ENCODE data around the gene CX3CL1.

The CX3CL1 gene

GRCh38 chr16:57382535-57383275 is 10.4 kb downstream of the CX3CL1 start:
- TF ChIP-seq EZH2 (IDR thresholded peaks at IDR 0.05), result no peak
- TF ChIP-seq POLR2AphosphoS5 (IDR thresholded peaks at IDR 0.05; ENCODE audit: borderline replicate concordance, low read depth, low read length), result no peak
- no peak for TF ChIP-seq FOXP2 (optimal IDR thresholded peaks at IDR 0.05; ENCODE audit: control extremely low read depth, extremely low read length, insufficient read depth)
- Histone ChIP-seq H3K9ac (ENCODE audit: insufficient read length) (no peak overlapping the region), H3K4me3 (no peak overlapping the region), H3K27ac (no peak overlapping the region), H3K9me3 (ENCODE audit: low read depth, low read length) (no peaks in the 10 kb centered on the region), H3K36me3 (ENCODE audit: insufficient read depth, low read length) (no peaks in the 10 kb centered on the region)
- no peak for DNase-seq (ENCODE audit: low read depth, low spot score)

DNA sequence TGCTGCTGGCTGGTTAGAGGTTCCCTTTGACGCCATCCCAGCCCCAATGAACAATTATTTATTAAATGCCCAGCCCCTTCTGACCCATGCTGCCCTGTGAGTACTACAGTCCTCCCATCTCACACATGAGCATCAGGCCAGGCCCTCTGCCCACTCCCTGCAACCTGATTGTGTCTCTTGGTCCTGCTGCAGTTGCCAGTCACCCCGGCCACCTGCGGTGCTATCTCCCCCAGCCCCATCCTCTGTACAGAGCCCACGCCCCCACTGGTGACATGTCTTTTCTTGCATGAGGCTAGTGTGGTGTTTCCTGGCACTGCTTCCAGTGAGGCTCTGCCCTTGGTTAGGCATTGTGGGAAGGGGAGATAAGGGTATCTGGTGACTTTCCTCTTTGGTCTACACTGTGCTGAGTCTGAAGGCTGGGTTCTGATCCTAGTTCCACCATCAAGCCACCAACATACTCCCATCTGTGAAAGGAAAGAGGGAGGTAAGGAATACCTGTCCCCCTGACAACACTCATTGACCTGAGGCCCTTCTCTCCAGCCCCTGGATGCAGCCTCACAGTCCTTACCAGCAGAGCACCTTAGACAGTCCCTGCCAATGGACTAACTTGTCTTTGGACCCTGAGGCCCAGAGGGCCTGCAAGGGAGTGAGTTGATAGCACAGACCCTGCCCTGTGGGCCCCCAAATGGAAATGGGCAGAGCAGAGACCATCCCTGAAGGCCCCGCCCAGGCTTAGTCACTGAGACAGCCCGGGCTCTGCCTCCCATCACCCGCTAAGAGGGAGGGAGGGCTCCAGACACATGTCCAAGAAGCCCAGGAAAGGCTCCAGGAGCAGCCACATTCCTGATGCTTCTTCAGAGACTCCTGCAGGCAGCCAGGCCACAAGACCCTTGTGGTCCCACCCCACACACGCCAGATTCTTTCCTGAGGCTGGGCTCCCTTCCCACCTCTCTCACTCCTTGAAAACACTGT is 11.3 kb downstream of the CX3CL1 start:
- Histone ChIP-seq H3K4me3 (no peak overlapping the region), H3K36me3 (ENCODE audit: insufficient read depth, low read length) (no peaks in the 10 kb centered on the region), H3K27ac (no peak overlapping the region), H3K9me3 (ENCODE audit: low read depth, low read length) (no peaks in the 10 kb centered on the region), H3K9ac (ENCODE audit: insufficient read length) (no peak overlapping the region)
- DNase-seq (ENCODE audit: low read depth, low spot score), result no peak
- TF ChIP-seq FOXP2 (optimal IDR thresholded peaks at IDR 0.05; ENCODE audit: control extremely low read depth, extremely low read length, insufficient read depth), result no peak

GRCh38 chr16:57384248-57385070 is 12.2 kb downstream of the CX3CL1 start:
- Histone ChIP-seq H3K36me3 (ENCODE audit: insufficient read depth, low read length) (no peaks in the 10 kb centered on the region), H3K9me3 (ENCODE audit: low read depth, low read length) (no peaks in the 10 kb centered on the region), H3K4me3 (no peak overlapping the region), H3K27ac (no peak overlapping the region), H3K9ac (ENCODE audit: insufficient read length) (no peak overlapping the region)
- DNase-seq (ENCODE audit: low read depth, low spot score), result no peak
- TF ChIP-seq FOXP2 (optimal IDR thresholded peaks at IDR 0.05; ENCODE audit: control extremely low read depth, extremely low read length, insufficient read depth) (no peak), EZH2 (IDR thresholded peaks at IDR 0.05) (no peak), POLR2AphosphoS5 (IDR thresholded peaks at IDR 0.05; ENCODE audit: borderline replicate concordance, low read depth, low read length) (no peak)

- Histone ChIP-seq H3K27ac (no peak overlapping the region), H3K4me3 (no peak overlapping the region), H3K9ac (ENCODE audit: insufficient read length) (no peak overlapping the region), H3K36me3 (ENCODE audit: insufficient read depth, low read length) (no peaks in the 10 kb centered on the region), H3K9me3 (ENCODE audit: low read depth, low read length) (no peaks in the 10 kb centered on the region)
- TF ChIP-seq POLR2AphosphoS5 (IDR thresholded peaks at IDR 0.05; ENCODE audit: borderline replicate concordance, low read depth, low read length), result no peak
- no peak for DNase-seq (ENCODE audit: low read depth, low spot score)
Observed at GRCh38 chr16:57385083-57385482, 12.8 kb downstream of the CX3CL1 start.

DNA sequence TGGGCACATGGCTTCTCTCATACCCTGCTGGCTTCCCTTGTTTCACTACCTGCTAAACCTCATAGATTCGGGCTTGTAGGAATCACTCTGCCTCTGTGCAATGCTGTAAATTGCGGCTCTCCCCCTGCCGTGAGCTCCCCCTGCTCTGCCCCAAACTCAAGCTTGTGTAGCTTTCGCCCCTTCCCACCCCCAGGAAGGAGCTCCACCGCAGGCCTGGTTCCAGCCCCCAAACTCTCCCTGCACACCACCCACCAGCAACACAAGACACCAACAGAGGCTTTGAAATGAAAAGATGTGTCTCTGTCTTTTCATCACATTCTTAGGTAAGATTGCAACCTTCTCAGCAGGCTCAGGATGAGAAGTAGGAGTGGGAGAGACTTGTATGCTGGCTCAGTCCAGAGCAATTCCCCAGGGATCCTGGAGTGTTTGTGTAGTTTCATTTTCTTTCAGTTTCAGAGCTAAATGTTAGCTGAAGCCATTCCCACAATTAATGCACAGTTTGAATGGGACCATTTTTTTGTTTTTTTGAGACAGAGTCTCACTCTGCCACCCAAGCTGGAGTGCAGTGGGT is 14.2 kb downstream of the CX3CL1 start:
- TF ChIP-seq EZH2 (IDR thresholded peaks at IDR 0.05) (no peak), POLR2AphosphoS5 (IDR thresholded peaks at IDR 0.05; ENCODE audit: borderline replicate concordance, low read depth, low read length) (no peak), FOXP2 (optimal IDR thresholded peaks at IDR 0.05; ENCODE audit: control extremely low read depth, extremely low read length, insufficient read depth) (no peak)
- Histone ChIP-seq H3K4me3 (no peak overlapping the region), H3K9ac (ENCODE audit: insufficient read length) (no peak overlapping the region), H3K36me3 (ENCODE audit: insufficient read depth, low read length) (no peaks in the 10 kb centered on the region), H3K9me3 (ENCODE audit: low read depth, low read length) (no peaks in the 10 kb centered on the region), H3K27ac (no peak overlapping the region)
- no peak for DNase-seq (ENCODE audit: low read depth, low spot score)

GRCh38 chr16:57387598-57388354 is 15.5 kb downstream of the CX3CL1 start:
- no peak for DNase-seq (ENCODE audit: low read depth, low spot score)
- no peak for TF ChIP-seq POLR2AphosphoS5 (IDR thresholded peaks at IDR 0.05; ENCODE audit: borderline replicate concordance, low read depth, low read length)
- no peak for TF ChIP-seq EZH2 (IDR thresholded peaks at IDR 0.05)
- TF ChIP-seq FOXP2 (optimal IDR thresholded peaks at IDR 0.05; ENCODE audit: control extremely low read depth, extremely low read length, insufficient read depth), result no peak
- H3K9me3 ChIP-seq (ENCODE audit: low read depth, low read length), result no peaks in the 10 kb centered on the region
- no peak overlapping the region for H3K4me3 ChIP-seq
- no peak overlapping the region for H3K27ac ChIP-seq
- H3K36me3 ChIP-seq (ENCODE audit: insufficient read depth, low read length), result no peaks in the 10 kb centered on the region
- no peak overlapping the region for H3K9ac ChIP-seq (ENCODE audit: insufficient read length)

DNA sequence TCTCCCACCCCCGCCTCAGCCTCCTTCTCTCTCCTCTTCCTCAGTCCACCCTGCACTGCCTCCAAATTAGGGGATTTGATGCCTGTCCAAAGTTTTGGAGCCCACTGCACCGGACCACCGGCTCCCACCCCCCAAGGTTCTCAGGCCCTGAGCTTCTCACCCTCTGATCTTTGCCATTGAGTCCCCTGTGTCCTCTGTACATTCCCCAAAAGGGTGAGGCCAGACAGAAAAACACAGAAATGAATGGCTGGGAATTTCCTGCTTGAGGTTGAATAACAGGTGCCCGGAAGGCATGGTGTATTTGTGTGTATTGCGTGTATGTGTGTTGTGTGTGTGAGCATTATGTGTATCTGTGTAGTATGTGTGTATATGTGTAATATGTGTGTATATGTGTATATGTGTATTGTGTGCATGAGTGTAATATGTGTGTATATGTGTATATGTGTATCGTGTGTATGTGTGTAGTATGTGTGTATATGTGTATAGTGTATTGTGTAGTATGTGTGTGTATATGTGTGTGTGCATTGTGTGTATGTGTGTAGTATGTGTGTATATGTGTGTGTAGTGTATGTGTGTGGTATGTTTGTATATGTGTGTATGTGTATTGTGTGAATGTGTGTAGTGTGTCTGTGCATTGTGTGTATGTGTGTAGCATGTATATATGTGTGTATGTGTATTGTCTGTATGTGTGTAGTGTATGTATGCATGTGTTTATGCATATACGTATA is 16.2 kb downstream of the CX3CL1 start:
- no peak for DNase-seq (ENCODE audit: low read depth, low spot score)
- TF ChIP-seq POLR2AphosphoS5 (IDR thresholded peaks at IDR 0.05; ENCODE audit: borderline replicate concordance, low read depth, low read length), result no peak
- no peak for TF ChIP-seq EZH2 (IDR thresholded peaks at IDR 0.05)
- TF ChIP-seq FOXP2 (optimal IDR thresholded peaks at IDR 0.05; ENCODE audit: control extremely low read depth, extremely low read length, insufficient read depth), result no peak
- H3K36me3 ChIP-seq (ENCODE audit: insufficient read depth, low read length), result no peaks in the 10 kb centered on the region
- H3K27ac ChIP-seq, result no peak overlapping the region
- H3K4me3 ChIP-seq, result no peak overlapping the region
- no peak overlapping the region for H3K9ac ChIP-seq (ENCODE audit: insufficient read length)
- no peaks in the 10 kb centered on the region for H3K9me3 ChIP-seq (ENCODE audit: low read depth, low read length)

Measured in SK-N-MC (cell line).